CD4-positive, alpha-beta T cell (primary cell): ENCODE results near the gene CHID1. TPM values are rescaled to one million over a fixed set of nuclear protein-coding genes. Genes with fewer than 3 reads are reported as not detected.

Experiments
- ATAC-seq: fragments of 200-7000 bp; cut with Tn5 transposase; one replicate; pipeline ENCODE4 v1.10.0; 2022; ENCODE audit warnings: mild to moderate bottlenecking; ENCODE audit not compliant: poor library complexity
- CTCF ChIA-PET: fragments of 350-600 bp; sonication (Branson Sonifier 250); formaldehyde crosslinking; loops from one replicate; lab custom pipeline; 2021; ENCODE audit warnings: antibody characterized with exemption, inconsistent platforms; lab: Charles Lee
- POLR2A ChIA-PET: fragments of 350-600 bp; sonication (Branson Sonifier 250); formaldehyde crosslinking; loops from one replicate; lab custom pipeline; 2021; ENCODE audit warnings: antibody characterized with exemption, inconsistent platforms; lab: Charles Lee
- DNase-seq, 14 experiments: peaks; one replicate each; pipeline ENCODE4 v3.0.0-alpha.2; 2013 to 2020; ENCODE audit warnings: mixed read lengths in 2 of 14
- H3K27ac ChIP-seq, 2 donors: one replicate each; pipeline versions ENCODE4 v1.5.1 to v1.7.0; 2013; ENCODE audit warnings: low read length in 2 of 2, low read depth in 1 of 2, mild to moderate bottlenecking in 1 of 2
- H3K27me3 ChIP-seq, 2 experiments: 1 replicate in 1 of 2; 2 replicates in 1 of 2; pipeline versions ENCODE4 v1.6.1 to v1.7.0; 2013; ENCODE audit warnings: low read length in 2 of 2, control low read depth in 1 of 2, mild to moderate bottlenecking in 1 of 2, moderate library complexity in 1 of 2; ENCODE audit not compliant: insufficient read depth in 2 of 2, control insufficient read depth in 1 of 2
- H3K36me3 ChIP-seq: one replicate; pipeline ENCODE4 v1.6.1; 2013; ENCODE audit warnings: low read length, control low read depth; ENCODE audit not compliant: insufficient read depth
- H3K4me1 ChIP-seq: one replicate; pipeline ENCODE4 v1.6.1; 2013; ENCODE audit warnings: low read length, control low read depth; ENCODE audit not compliant: insufficient read depth
- H3K4me3 ChIP-seq: one replicate; pipeline ENCODE4 v1.5.1; 2013; ENCODE audit warnings: mild to moderate bottlenecking, low read length, moderate library complexity
- H3K9me3 ChIP-seq, 2 experiments: 1 replicate in 1 of 2; 2 replicates in 1 of 2; pipeline versions ENCODE4 v1.6.1 to v1.7.0; 2013; ENCODE audit warnings: low read length in 2 of 2, mild to moderate bottlenecking in 2 of 2, control low read depth in 1 of 2, moderate library complexity in 1 of 2; ENCODE audit not compliant: control insufficient read depth in 1 of 2, insufficient read depth in 1 of 2
- H3K27ac Mint-ChIP-seq: one replicate; pipeline ENCODE4 v1.8.0; 2020; ENCODE audit warnings: mixed read lengths
- H3K27me3 Mint-ChIP-seq: one replicate; pipeline ENCODE4 v1.8.0; 2021; ENCODE audit warnings: mixed read lengths
- H3K36me3 Mint-ChIP-seq: one replicate; pipeline ENCODE4 v1.8.0; 2021; ENCODE audit warnings: low read depth, mixed read lengths
- H3K4me1 Mint-ChIP-seq: one replicate; pipeline ENCODE4 v1.8.0; 2021; ENCODE audit warnings: low read depth, mixed read lengths
- H3K4me3 Mint-ChIP-seq: one replicate; pipeline ENCODE4 v1.8.0; 2020; ENCODE audit warnings: mild to moderate bottlenecking, mixed read lengths
- H3K9me3 Mint-ChIP-seq: one replicate; pipeline ENCODE4 v1.8.0; 2020; ENCODE audit warnings: mixed read lengths
- CTCF ChIP-seq: fragments of 200-600 bp; IDR thresholded peaks from one replicate; pipeline ENCODE4 v1.8.0; 2022; ENCODE audit warnings: antibody characterized with exemption, mild to moderate bottlenecking
- intact Hi-C, 2 experiments: fragments of 100-400 bp; cut with DNase I in 1 of 2; cut with micrococcal nuclease in 1 of 2; formaldehyde crosslinking; loops; one replicate each; pipeline versions ENCODE4 v1.15.1 to v1.9.0; 2023 to 2025; cut with DNase I, micrococcal nuclease
- total RNA-seq, 174 experiments: library from RNA in 2 of 174; stranded (reverse) in 2 of 174; gene quantifications; one replicate each; pipeline ENCODE4 v1.2.3 and lab custom pipeline; 2021 to 2026

CHID1 gene
- total RNA-seq, 2 experiments from 2014 or later = 17.1 to 22.8 TPM

GRCh38 chr11:883527-883926 lies 27.1 kb downstream of the CHID1 start:
- intact Hi-C loops = no loop called here
- H3K36me3 ChIP-seq = peaks cover 8% of the 10 kb centered on the region

GRCh38 chr11:882596-882995 lies 28.0 kb downstream of the CHID1 start:
- CTCF ChIA-PET = no interaction called here
- Histone ChIP-seq H3K4me3 (no peak overlapping the region), H3K27me3 (no peaks in the 10 kb centered on the region), H3K27ac (no peak overlapping the region), H3K36me3 (peaks cover 8% of the 10 kb centered on the region), H3K4me1 (no peaks in the 10 kb centered on the region), H3K9me3 (no peaks in the 10 kb centered on the region)
- intact Hi-C loops = no loop called here
- POLR2A ChIA-PET = no interaction called here
- ATAC-seq (no peak), DNase-seq (no peak)
- Mint-ChIP-seq H3K9me3 (no peaks in the 10 kb centered on the region), H3K27me3 (no peaks in the 10 kb centered on the region), H3K36me3 (peaks cover 36% of the 10 kb centered on the region), H3K4me1 (no peaks in the 10 kb centered on the region), H3K27ac (no peak overlapping the region), H3K4me3 (no peak overlapping the region)
- TF ChIP-seq CTCF = no peak

More at GRCh38 chr11:883527-883926, 27.1 kb downstream of the CHID1 start:
- Mint-ChIP-seq H3K36me3 (peaks cover 37% of the 10 kb centered on the region), H3K27ac (no peak overlapping the region), H3K4me3 (no peak overlapping the region), H3K27me3 (no peaks in the 10 kb centered on the region), H3K9me3 (no peaks in the 10 kb centered on the region), H3K4me1 (no peaks in the 10 kb centered on the region)
- no peak for TF ChIP-seq CTCF
- Histone ChIP-seq H3K27me3 (no peaks in the 10 kb centered on the region), H3K4me3 (no peak overlapping the region), H3K4me1 (no peaks in the 10 kb centered on the region), H3K27ac (no peak overlapping the region), H3K9me3 (no peaks in the 10 kb centered on the region)
- DNase-seq (no peak), ATAC-seq (no peak)
- ChIA-PET CTCF (no interaction called here), POLR2A (no interaction called here)

- no peaks in the 10 kb centered on the region for H3K4me1 ChIP-seq
- H3K36me3 ChIP-seq = peaks cover 14% of the 10 kb centered on the region
- H3K27ac ChIP-seq = no peak overlapping the region
- Mint-ChIP-seq H3K9me3 (no peaks in the 10 kb centered on the region), H3K36me3 (peaks cover 30% of the 10 kb centered on the region), H3K4me1 (no peaks in the 10 kb centered on the region), H3K27me3 (no peaks in the 10 kb centered on the region), H3K27ac (no peak overlapping the region), H3K4me3 (no peak overlapping the region)
- H3K27me3 ChIP-seq = no peaks in the 10 kb centered on the region
- ChIA-PET POLR2A (no interaction called here), CTCF (no interaction called here)
- no peak for TF ChIP-seq CTCF
- no peaks in the 10 kb centered on the region for H3K9me3 ChIP-seq
- intact Hi-C loops = no loop called here
- DNase-seq (no peak), ATAC-seq (no peak)
- no peak overlapping the region for H3K4me3 ChIP-seq
Observed at GRCh38 chr11:880447-880846, 30.2 kb downstream of the CHID1 start.
